ENCODE data around the gene DLG1.
A peak's percentile ranks its signal among the peaks of the same experiment; 100 is the strongest.
"Not testable (repeated sequence)": the region's sequence is repeated elsewhere in the genome, so short reads cannot be mapped to it uniquely, and the experiment has no call there.

DLG1 gene

DNA sequence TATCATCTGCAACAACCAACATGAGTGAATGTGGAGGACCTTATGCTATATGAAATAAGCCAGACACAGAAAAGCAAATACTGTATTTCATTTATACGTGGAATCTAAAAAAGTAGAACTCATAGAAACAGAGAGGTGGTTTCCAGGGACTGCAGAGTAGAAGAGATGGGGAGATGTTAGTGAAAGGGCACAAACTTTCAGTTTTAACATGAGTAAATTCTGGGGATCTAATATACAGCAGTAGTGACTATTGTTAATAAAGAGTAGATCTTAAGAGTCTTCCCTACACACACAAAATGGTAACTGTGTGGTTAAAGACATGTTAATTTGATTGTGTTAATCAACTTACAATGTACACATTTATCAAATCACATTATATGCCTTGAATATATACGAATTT lies 247.9 kb downstream of the DLG1 start:
- CTCF ChIA-PET = no interaction called here

DNA sequence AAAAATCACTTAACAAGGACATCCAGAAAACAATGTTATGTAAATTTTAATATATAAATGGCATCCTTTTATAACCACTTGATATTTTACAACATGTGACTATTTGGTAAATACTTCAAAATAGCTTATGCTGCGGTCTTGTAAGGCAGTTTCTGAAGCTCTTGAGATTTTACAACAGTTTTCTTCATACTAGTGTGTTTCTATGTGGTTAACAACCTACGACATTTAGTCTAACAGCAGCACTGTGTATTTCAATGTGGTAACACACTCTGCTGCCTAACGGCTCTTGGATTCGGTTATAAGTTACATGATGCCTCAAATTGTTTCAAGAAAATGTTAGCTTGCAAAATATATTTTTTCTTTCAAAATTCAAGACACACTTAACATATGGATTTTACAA lies 255.9 kb downstream of the DLG1 start:
- Mint-ChIP-seq H3K4me1 (no peaks in the 10 kb centered on the region), H3K36me3 (peaks cover 16% of the 10 kb centered on the region), H3K4me3 (no peak overlapping the region), H3K9me3 (no peaks in the 10 kb centered on the region), H3K27ac (no peak overlapping the region), H3K27me3 (no peaks in the 10 kb centered on the region)
- CTCF ChIA-PET = interaction anchor here (1.1 to 1.5 kb wide), 2 partner anchors 13 to 40 kb away, joined by 4 to 5 read pairs; partner anchors contain the start of gene MELTF
- DNase-seq = no peak

More for the DNA sequence above, 247.9 kb downstream of the DLG1 start:
- H3K36me3 Mint-ChIP-seq = peaks cover 32% of the 10 kb centered on the region
- H3K4me1 Mint-ChIP-seq = no peaks in the 10 kb centered on the region
- H3K4me3 Mint-ChIP-seq = no peak overlapping the region
- no peaks in the 10 kb centered on the region for H3K27me3 Mint-ChIP-seq
- H3K27ac Mint-ChIP-seq = no peak overlapping the region
- no peak for DNase-seq
- no peaks in the 10 kb centered on the region for H3K9me3 Mint-ChIP-seq

DNA sequence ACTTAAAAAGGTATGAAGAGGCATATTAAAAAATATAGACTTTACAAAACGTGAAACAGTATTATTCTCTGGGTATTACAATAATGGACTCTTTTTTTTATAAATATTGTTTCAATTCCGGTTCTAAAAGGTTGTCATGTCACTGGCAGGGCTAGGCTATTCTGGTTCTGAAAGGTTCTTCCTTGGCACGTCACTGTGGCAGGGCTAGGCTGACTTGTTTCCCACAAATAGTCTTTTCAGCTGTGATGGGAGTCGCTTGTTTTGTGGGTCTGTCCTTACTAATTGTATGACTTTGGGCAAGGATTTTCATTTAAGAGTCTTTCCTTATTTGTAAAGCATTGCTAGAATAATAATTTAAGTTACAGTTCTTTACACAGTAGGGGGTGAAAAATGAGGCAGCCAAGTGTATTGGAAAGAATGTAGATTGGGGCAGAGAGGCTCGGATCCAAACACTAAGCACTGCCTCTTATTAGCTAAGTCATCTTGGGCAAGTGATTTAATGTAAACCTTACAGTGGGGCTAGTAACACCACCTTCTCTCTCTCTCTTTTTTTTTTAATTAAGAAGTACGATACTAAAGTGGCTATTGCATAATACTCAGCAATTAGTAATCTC lies 256.4 kb downstream of the DLG1 start:
- CTCF ChIA-PET = interaction anchor here (1.1 to 1.5 kb wide), 2 partner anchors 12 to 39 kb away, joined by 4 to 5 read pairs; partner anchors contain the start of gene MELTF
- no peaks in the 10 kb centered on the region for H3K4me1 Mint-ChIP-seq
- no peak overlapping the region for H3K4me3 Mint-ChIP-seq
- no peak overlapping the region for H3K27ac Mint-ChIP-seq
- no peaks in the 10 kb centered on the region for H3K27me3 Mint-ChIP-seq
- no peaks in the 10 kb centered on the region for H3K9me3 Mint-ChIP-seq
- peaks cover 16% of the 10 kb centered on the region for H3K36me3 Mint-ChIP-seq
- no peak for DNase-seq

DNA sequence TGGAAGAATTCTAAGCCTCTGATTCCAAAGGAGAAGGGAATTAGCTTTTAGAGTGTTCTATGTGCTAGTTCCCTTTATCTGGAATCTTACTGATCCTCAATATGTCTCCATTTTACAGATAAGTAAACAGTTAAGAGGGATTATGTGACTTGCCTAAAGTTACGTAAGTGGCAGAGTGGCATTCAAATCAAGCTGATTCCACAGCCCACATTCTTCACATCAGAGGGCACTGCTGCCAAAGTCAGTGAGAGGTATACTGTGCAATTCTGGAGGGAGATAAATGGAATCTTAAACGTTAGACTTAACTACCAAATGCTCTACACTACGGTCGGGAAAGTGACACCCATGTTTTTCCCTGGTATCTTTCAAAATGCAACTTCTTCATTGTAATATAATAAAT lies 257.8 kb downstream of the DLG1 start:
- no peaks in the 10 kb centered on the region for H3K9me3 Mint-ChIP-seq
- no peak overlapping the region for H3K4me3 Mint-ChIP-seq
- no peaks in the 10 kb centered on the region for H3K4me1 Mint-ChIP-seq
- H3K27ac Mint-ChIP-seq = no peak overlapping the region
- peaks cover 5% of the 10 kb centered on the region for H3K36me3 Mint-ChIP-seq
- no peak for DNase-seq
- CTCF ChIA-PET = no interaction called here
- peaks cover 7% of the 10 kb centered on the region for H3K27me3 Mint-ChIP-seq

DNA sequence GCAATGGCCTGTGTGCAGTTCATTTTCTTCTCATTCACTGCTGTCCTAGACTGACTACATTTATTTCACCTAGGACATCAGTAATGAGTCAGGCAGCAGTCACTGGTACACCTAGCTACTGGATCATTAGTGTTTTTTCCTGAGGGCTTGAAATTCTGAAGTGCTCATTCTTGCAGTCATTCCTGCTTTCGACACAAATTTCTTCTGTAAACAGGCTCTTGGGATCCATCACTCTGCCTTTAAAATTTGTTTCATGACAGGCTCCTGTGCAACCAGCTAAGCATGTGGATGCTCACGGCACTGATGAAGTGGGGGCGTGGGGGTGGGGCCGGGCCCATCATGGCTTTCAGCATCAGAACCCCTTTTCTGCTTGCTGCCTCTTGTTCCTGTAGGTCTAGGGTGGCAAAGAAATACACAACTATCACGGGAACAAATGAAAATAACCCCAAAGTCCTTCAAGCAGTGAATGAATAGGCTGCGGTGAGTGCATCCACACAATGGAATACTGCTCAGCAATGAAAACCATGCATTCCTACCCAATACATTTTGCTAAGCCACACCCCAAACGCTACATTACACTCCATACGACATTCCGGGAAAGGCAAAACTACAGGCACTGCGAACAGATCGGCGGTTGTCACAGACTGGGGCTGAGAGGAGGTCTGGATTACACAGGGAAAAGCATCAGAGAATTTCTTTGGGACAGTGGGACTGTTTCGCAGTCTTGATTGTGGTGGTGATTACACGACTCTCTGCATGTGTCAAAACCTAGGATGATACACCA lies 259.5 kb downstream of the DLG1 start:
- Mint-ChIP-seq H3K4me1 (no peaks in the 10 kb centered on the region), H3K4me3 (no peak overlapping the region), H3K9me3 (peaks cover 4% of the 10 kb centered on the region), H3K27ac (no peak overlapping the region), H3K27me3 (peaks cover 15% of the 10 kb centered on the region), H3K36me3 (no peaks in the 10 kb centered on the region)
- no peak for DNase-seq
- CTCF ChIA-PET = no interaction called here

DNA sequence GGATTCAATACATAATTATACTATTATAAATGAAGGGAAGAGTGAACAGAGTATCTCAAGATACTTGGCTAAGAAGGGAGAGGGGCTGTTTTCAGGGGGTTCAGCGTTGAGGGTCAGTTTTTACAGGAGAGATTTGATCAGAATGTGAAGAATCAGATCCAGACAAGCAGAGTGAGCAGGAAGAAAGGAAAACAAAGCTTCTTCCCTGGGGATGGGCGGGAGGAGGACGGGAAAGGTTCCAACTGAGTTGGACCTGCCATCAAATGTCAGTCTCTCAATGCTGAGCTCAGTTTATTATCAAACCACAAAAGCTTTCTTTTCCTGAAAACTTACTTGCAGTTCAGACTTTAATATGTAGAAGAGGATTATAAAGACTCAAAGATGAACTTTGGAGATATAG lies 262.8 kb downstream of the DLG1 start:
- Mint-ChIP-seq H3K27ac (peak overlapping the region; percentile 7), H3K4me3 (no peak overlapping the region), H3K36me3 (no peaks in the 10 kb centered on the region), H3K27me3 (peaks cover 36% of the 10 kb centered on the region), H3K4me1 (no peaks in the 10 kb centered on the region), H3K9me3 (peaks cover 8% of the 10 kb centered on the region)
- DNase-seq = no peak
- CTCF ChIA-PET = interaction anchor here (0.5 kb wide), 1 partner anchor 655 kb away, joined by 3 read pairs; no protein-coding TSS in a partner anchor

DNA sequence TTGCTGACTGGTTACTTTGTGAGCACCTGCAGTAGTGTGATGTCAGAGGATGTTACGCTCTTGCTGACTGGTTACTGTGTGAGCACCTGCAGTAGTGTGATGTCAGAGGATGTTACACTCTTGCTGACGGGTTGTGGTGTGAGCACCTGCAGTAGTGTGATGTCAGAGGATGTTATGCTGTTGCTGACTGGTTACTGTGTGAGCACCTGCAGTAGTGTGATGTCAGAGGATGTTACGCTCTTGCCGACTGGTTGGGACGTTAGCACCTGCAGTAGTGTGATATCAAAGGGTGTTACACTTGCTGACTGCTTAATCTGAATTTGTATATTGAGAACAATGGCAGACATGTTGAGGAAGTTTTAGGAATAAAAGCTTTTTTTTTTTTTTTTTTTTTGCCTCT lies 263.6 kb downstream of the DLG1 start:
- H3K4me3 Mint-ChIP-seq, H3K9me3 Mint-ChIP-seq, H3K4me1 Mint-ChIP-seq, H3K27ac Mint-ChIP-seq, DNase-seq, H3K36me3 Mint-ChIP-seq, CTCF ChIA-PET: not testable (repeated sequence)
- peaks cover 38% of the 10 kb centered on the region for H3K27me3 Mint-ChIP-seq

DNA sequence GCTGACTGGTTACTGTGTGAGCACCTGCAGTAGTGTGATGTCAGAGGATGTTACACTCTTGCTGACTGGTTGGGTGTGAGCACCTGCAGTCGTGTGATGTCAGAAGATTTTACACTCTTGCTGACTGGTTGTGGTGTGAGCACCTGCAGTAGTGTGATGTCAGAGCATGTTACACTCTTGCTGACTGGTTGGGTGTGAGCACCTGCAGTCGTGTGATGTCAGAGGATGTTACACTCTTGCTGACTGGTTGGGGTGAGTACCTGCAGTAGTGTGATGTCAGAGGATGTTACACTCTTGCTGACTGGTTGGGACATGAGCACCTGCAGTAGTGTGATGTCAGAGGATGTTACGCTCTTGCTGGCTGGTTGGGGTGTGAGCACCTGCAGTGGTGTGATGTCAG lies 264.6 kb downstream of the DLG1 start:
- H3K9me3 Mint-ChIP-seq, H3K27ac Mint-ChIP-seq, H3K36me3 Mint-ChIP-seq, H3K4me3 Mint-ChIP-seq, DNase-seq, CTCF ChIA-PET, H3K4me1 Mint-ChIP-seq: not testable (repeated sequence)
- peaks cover 46% of the 10 kb centered on the region for H3K27me3 Mint-ChIP-seq

DNA sequence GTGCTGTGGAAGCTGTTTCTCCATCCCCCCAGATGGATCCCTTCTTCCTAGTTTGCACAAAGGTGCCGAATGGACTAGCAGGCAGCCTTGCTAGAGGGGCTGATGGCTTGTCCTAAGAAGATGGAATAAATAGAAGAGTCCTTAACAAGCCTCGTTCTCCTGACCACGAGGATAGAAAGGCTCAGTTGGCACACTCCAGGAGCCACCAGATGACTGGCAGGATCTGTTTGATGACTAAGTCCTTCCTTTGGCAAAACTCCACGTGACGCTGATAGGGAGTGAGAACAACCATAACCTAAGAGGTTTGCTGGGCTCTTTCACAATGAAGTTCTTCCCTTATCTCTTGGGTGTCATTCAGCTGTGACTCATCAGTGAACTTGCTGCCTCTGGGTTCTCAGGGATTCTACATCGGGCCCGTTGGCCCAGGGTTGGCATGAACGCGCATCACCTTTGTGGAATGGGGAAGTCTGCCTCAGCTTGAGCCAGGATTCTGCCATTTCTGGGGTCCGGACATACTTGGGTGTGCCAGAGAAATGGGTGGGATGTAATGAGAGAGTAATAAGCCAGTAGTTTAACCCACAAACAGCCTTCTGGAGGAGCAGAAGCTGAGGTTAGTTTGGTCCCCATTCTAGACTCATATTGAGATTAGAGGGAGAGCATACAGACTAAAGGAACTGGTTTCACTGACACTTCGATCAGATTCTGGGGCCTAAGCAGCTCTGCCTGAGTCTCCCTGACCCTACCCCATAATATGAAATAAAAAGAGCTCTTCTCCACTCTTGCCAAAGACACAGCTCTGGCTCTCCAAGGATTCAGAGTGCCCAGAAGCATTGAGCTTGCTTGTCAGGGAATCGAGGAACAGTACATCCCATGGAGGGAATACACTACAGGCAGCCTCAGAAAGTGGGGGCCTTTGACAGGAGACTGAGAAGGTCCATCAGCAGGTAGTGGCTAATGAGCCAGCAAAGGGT lies 266.8 kb downstream of the DLG1 start:
- peaks cover 60% of the 10 kb centered on the region for H3K27me3 Mint-ChIP-seq
- peaks cover 8% of the 10 kb centered on the region for H3K9me3 Mint-ChIP-seq
- peaks cover 11% of the 10 kb centered on the region for H3K4me1 Mint-ChIP-seq
- CTCF ChIA-PET = interaction anchor here (1.0 to 3.0 kb wide), 5 partner anchors 14 to 155 kb away, joined by 3 to 19 read pairs (median 5); no protein-coding TSS in a partner anchor
- H3K36me3 Mint-ChIP-seq = peaks cover 2% of the 10 kb centered on the region
- no peak for DNase-seq
- H3K27ac Mint-ChIP-seq = no peak overlapping the region
- peak overlapping the region; percentile 41 for H3K4me3 Mint-ChIP-seq

DNA sequence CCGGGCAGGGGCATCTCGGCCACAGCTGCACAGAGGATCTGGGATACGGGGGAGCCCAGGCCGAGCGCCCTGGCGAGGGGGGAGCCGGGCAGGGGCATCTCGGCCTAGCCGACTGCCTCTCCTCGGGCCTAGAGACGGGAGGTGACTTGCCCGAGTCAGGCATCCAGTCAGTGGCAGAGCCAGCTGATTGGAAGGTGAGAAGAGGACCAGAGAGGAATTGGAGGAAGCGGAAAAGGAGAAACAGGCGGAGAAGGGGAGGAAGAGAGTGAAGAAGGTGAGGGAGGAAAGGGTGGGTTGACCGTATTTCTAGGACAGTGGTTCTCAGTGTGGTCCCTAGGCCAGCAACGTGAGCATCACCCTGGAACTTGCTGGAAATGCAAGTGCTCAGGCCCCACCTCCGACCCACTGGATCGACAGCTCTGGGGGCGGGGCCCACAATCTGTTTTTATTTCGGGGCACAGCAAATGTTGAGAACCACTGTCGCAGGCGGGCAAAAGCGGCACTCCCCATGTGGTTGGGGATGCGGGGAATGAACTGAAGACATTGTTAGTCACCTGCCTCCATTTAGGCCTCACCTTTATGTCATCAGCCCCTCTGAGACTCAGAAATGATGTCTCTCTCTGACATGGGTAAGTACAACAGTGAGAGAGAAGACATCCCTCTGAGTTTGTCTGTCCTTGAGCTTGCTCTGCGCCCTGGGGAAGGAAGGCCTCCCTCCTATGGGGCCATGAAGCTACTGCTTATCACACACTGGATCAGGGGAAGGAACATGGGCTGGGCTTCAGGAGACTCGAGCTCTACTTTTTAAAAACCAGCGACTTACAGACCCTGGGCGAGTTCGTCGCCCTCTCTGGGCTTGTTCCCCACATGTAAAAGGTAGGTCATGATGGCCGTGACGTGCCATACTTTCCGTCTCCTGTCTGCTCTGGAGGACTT lies 267.8 kb downstream of the DLG1 start:
- peaks cover 56% of the 10 kb centered on the region for H3K27me3 Mint-ChIP-seq
- DNase-seq = no peak
- H3K27ac Mint-ChIP-seq = no peak overlapping the region
- peaks cover 11% of the 10 kb centered on the region for H3K4me1 Mint-ChIP-seq
- H3K4me3 Mint-ChIP-seq = peak overlapping the region; percentile 41
- H3K36me3 Mint-ChIP-seq = peaks cover 2% of the 10 kb centered on the region
- H3K9me3 Mint-ChIP-seq = peaks cover 8% of the 10 kb centered on the region
- CTCF ChIA-PET = interaction anchor here (0.8 to 3.0 kb wide), 12 partner anchors 9 to 676 kb away, joined by 3 to 19 read pairs (median 4); no protein-coding TSS in a partner anchor

DNA sequence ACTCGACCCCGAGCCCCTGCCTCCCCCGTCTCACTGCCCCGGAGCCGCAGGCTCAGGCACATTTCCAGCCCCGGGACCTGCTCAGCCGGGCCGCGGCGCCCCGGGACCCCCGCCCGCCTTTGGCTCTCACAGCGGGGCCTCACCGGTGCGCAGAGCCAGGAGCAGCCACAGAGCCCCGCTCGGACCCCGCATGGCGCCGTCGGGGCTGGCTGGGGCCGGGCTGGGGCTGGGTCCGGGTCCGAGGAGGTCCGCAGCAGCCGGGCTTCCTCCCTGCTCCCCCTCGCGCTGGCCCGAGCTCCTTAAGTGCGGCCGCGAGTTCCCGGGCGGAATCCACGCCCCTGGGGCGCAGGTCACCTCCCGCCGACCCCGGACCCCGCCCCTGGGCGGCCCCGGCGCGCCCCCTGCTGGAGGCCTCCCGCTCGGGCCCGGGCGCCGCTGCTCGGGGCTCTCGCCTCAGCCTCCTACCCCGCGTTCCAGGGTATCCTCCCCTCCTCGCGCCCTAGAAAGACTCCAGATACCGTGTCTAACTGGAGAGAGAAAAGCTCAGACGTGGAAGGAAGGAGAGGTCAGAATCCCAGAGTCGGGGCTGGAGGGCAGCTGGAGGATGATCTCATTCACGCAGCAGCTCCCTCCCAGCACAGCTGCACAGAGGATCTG lies 268.8 kb downstream of the DLG1 start, which contains the start of gene MELTF:
MELTF (minus strand) TSS at position 307 of the 657 bp plus-strand sequence; CDS start at position 192, 115 bp downstream.
- H3K36me3 Mint-ChIP-seq = peaks cover 2% of the 10 kb centered on the region
- CTCF ChIA-PET = interaction anchor here (0.8 to 3.0 kb wide), 13 partner anchors 8 to 675 kb away, joined by 3 to 19 read pairs (median 4); no protein-coding TSS in a partner anchor
- H3K27ac Mint-ChIP-seq = no peak within 1 kb of the TSS
- H3K9me3 Mint-ChIP-seq = peaks cover 8% of the 10 kb centered on the region
- peak; percentile 80 for DNase-seq
- peak within 1 kb of the TSS; percentile 77 for H3K4me3 Mint-ChIP-seq
- peaks cover 59% of the 10 kb centered on the region for H3K27me3 Mint-ChIP-seq
- peaks cover 11% of the 10 kb centered on the region for H3K4me1 Mint-ChIP-seq

DNA sequence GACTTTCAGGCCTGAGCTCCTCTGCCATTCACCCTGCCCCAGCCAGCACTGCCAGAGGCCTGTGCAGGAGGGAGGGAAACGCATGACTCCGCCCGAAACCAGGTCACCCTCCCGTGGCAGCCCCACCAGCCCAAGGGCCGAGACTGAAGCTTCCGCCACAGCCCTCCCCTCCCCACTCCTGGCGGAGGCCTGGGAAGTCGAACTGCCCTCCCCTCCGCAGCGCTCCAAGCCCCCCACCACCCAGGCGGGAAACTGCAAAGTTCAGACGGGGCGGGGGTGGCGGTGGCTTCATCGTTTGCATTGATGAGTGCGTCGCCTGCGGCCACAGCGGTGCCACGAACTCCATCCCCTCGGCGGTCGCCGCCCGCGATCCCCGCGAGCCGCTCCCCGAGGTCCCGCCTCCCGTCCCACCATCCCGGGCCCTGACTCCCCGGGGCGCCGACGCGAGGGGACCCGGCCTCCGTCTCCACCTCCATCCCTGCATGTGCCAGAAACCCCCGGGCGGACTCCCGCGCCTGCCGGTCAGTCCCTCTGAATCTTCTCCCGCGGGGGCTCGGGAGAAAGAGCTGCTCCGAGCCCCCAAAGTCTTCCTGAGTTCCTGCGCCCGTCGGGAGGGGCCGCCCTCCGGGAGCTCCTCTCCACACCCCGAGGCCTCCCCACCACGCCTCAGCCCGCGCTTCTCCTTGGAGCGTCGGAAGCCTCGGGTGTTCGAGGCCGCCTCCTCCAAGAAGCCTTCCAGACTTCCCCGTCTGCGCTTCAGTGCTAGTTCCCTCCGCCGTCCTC lies 269.5 kb downstream of the DLG1 start:
- H3K27me3 Mint-ChIP-seq = peaks cover 63% of the 10 kb centered on the region
- peak overlapping the region; percentile 77 for H3K4me3 Mint-ChIP-seq
- H3K27ac Mint-ChIP-seq = no peak overlapping the region
- CTCF ChIA-PET = interaction anchor here (0.8 to 3.0 kb wide), 10 partner anchors 10 to 191 kb away, joined by 3 to 19 read pairs (median 5); no protein-coding TSS in a partner anchor
- H3K36me3 Mint-ChIP-seq = peaks cover 2% of the 10 kb centered on the region
- DNase-seq = peak; percentile 38
- peaks cover 11% of the 10 kb centered on the region for H3K4me1 Mint-ChIP-seq
- peaks cover 5% of the 10 kb centered on the region for H3K9me3 Mint-ChIP-seq
